ENCODE results near the gene IFITM2. TPM values are rescaled to one million over a fixed set of nuclear protein-coding genes. Genes with fewer than 3 reads are reported as not detected.
"Not testable (repeated sequence)": the region's sequence is repeated elsewhere in the genome, so short reads cannot be mapped to it uniquely, and the experiment has no call there.

Gene IFITM2
- total RNA-seq, 1 donor = 50.1 TPM

- no peak for DNase-seq (ENCODE audit: low read depth)
- H3K4me3 ChIP-seq (ENCODE audit: low read depth, low read length) = no peak overlapping the region
- no peak for TF ChIP-seq CTCF (IDR thresholded peaks at IDR 0.05; ENCODE audit: insufficient read depth, low read length)
These were observed 16.5 kb downstream of the IFITM2 start for GRCh38 chr11:324156-324555.

GRCh38 chr11:324593-325517 is 17.2 kb downstream of the IFITM2 start:
- DNase-seq (ENCODE audit: low read depth) = peak; percentile 35
- H3K4me3 ChIP-seq (ENCODE audit: low read depth, low read length) = not testable (repeated sequence)

GRCh38 chr11:325796-326591 is 18.4 kb downstream of the IFITM2 start:
- no peak overlapping the region for H3K4me3 ChIP-seq (ENCODE audit: low read depth, low read length)
- no peak for TF ChIP-seq CTCF (IDR thresholded peaks at IDR 0.05; ENCODE audit: insufficient read depth, low read length)
- no peak for DNase-seq (ENCODE audit: low read depth)

GRCh38 chr11:326592-326841 is 18.9 kb downstream of the IFITM2 start:
- no peak for DNase-seq (ENCODE audit: low read depth)
- no peak for TF ChIP-seq CTCF (IDR thresholded peaks at IDR 0.05; ENCODE audit: insufficient read depth, low read length)
- H3K4me3 ChIP-seq (ENCODE audit: low read depth, low read length) = no peak overlapping the region

- TF ChIP-seq CTCF (IDR thresholded peaks at IDR 0.05; ENCODE audit: insufficient read depth, low read length) = no peak
- H3K4me3 ChIP-seq (ENCODE audit: low read depth, low read length) = no peak overlapping the region
- peak; percentile 58 for DNase-seq (ENCODE audit: low read depth)
These were observed 19.4 kb downstream of the IFITM2 start for GRCh38 chr11:326842-327580.

- no peak overlapping the region for H3K4me3 ChIP-seq (ENCODE audit: low read depth, low read length)
- DNase-seq (ENCODE audit: low read depth) = peak; percentile 51
- no peak for TF ChIP-seq CTCF (IDR thresholded peaks at IDR 0.05; ENCODE audit: insufficient read depth, low read length)
These were observed 19.9 kb downstream of the IFITM2 start for GRCh38 chr11:327581-327923.

GRCh38 chr11:328012-328411 is 20.4 kb downstream of the IFITM2 start:
- no peak overlapping the region for H3K4me3 ChIP-seq (ENCODE audit: low read depth, low read length)
- TF ChIP-seq CTCF (IDR thresholded peaks at IDR 0.05; ENCODE audit: insufficient read depth, low read length) = no peak
- DNase-seq (ENCODE audit: low read depth) = no peak

- DNase-seq (ENCODE audit: low read depth); H3K4me3 ChIP-seq (ENCODE audit: low read depth, low read length): not testable (repeated sequence)
These were observed 21.0 kb downstream of the IFITM2 start for GRCh38 chr11:328516-329100.

Measured in fibroblast of the aortic adventitia (primary cell).